ENCODE results near the gene RDH13. TPM values are rescaled to one million over a fixed set of nuclear protein-coding genes. Genes with fewer than 3 reads are reported as not detected.
"Not testable (repeated sequence)": the region's sequence is repeated elsewhere in the genome, so short reads cannot be mapped to it uniquely, and the experiment has no call there.

RDH13 gene
- polyA plus RNA-seq, 1 experiment, result 3.1 TPM

GRCh38 chr19:55028757-55029156, 34.2 kb downstream of the RDH13 start:
- ChIA-PET POLR2A (no interaction called here), CTCF (no interaction called here)
- no peak overlapping the region for H3K27ac ChIP-seq (ENCODE audit: low read depth, low read length)
- TF ChIP-seq CTCF (IDR thresholded peaks at IDR 0.05; ENCODE audit: low read depth, low read length), result no peak
- peaks cover 19% of the 10 kb centered on the region for H3K9me3 ChIP-seq (ENCODE audit: control insufficient read depth, insufficient read depth, low read length)
- DNase-seq (ENCODE audit: low read depth, low spot score), result no peak
- H3K27me3 ChIP-seq (ENCODE audit: control insufficient read depth, insufficient read depth, low read length), result no peaks in the 10 kb centered on the region
- H3K4me3 ChIP-seq (ENCODE audit: low read depth, low read length), result no peak overlapping the region

GRCh38 chr19:55027472-55028337, 35.2 kb downstream of the RDH13 start:
- POLR2A ChIA-PET, result no interaction called here
- H3K9me3 ChIP-seq (ENCODE audit: control insufficient read depth, insufficient read depth, low read length), result peaks cover 16% of the 10 kb centered on the region
- TF ChIP-seq CTCF (IDR thresholded peaks at IDR 0.05; ENCODE audit: low read depth, low read length), result no peak
- no peaks in the 10 kb centered on the region for H3K27me3 ChIP-seq (ENCODE audit: control insufficient read depth, insufficient read depth, low read length)
- H3K27ac ChIP-seq (ENCODE audit: low read depth, low read length), result no peak overlapping the region
- no peak for DNase-seq (ENCODE audit: low read depth, low spot score)
- CTCF ChIA-PET, result no interaction called here
- no peak overlapping the region for H3K4me3 ChIP-seq (ENCODE audit: low read depth, low read length)

- peaks cover 12% of the 10 kb centered on the region for H3K9me3 ChIP-seq (ENCODE audit: control insufficient read depth, insufficient read depth, low read length)
- H3K4me3 ChIP-seq (ENCODE audit: low read depth, low read length); DNase-seq (ENCODE audit: low read depth, low spot score); H3K27me3 ChIP-seq (ENCODE audit: control insufficient read depth, insufficient read depth, low read length); POLR2A ChIA-PET; CTCF ChIA-PET; H3K27ac ChIP-seq (ENCODE audit: low read depth, low read length): not testable (repeated sequence)
Observed at GRCh38 chr19:55027140-55027471, 35.8 kb downstream of the RDH13 start.

- no peak overlapping the region for H3K4me3 ChIP-seq (ENCODE audit: low read depth, low read length)
- H3K27me3 ChIP-seq (ENCODE audit: control insufficient read depth, insufficient read depth, low read length), result no peaks in the 10 kb centered on the region
- no peak overlapping the region for H3K27ac ChIP-seq (ENCODE audit: low read depth, low read length)
- no peak for DNase-seq (ENCODE audit: low read depth, low spot score)
- CTCF ChIA-PET, result no interaction called here
- no peak for TF ChIP-seq CTCF (IDR thresholded peaks at IDR 0.05; ENCODE audit: low read depth, low read length)
- peaks cover 10% of the 10 kb centered on the region for H3K9me3 ChIP-seq (ENCODE audit: control insufficient read depth, insufficient read depth, low read length)
- POLR2A ChIA-PET, result no interaction called here
Observed at GRCh38 chr19:55024111-55024510, 38.8 kb downstream of the RDH13 start.

- H3K27me3 ChIP-seq (ENCODE audit: control insufficient read depth, insufficient read depth, low read length); CTCF ChIA-PET; H3K27ac ChIP-seq (ENCODE audit: low read depth, low read length); POLR2A ChIA-PET; H3K4me3 ChIP-seq (ENCODE audit: low read depth, low read length); DNase-seq (ENCODE audit: low read depth, low spot score): not testable (repeated sequence)
- peaks cover 26% of the 10 kb centered on the region for H3K9me3 ChIP-seq (ENCODE audit: control insufficient read depth, insufficient read depth, low read length)
Observed at GRCh38 chr19:55020351-55020750, 42.6 kb downstream of the RDH13 start.

GRCh38 chr19:55018633-55019032, 44.3 kb downstream of the RDH13 start:
- ChIA-PET POLR2A (no interaction called here), CTCF (interaction anchor here (0.6 kb wide), 1 partner anchor 1215 kb away, joined by 6 read pairs; no protein-coding TSS in a partner anchor)
- Histone ChIP-seq H3K27ac (ENCODE audit: low read depth, low read length) (no peak overlapping the region), H3K4me3 (ENCODE audit: low read depth, low read length) (no peak overlapping the region), H3K27me3 (ENCODE audit: control insufficient read depth, insufficient read depth, low read length) (no peaks in the 10 kb centered on the region), H3K9me3 (ENCODE audit: control insufficient read depth, insufficient read depth, low read length) (peaks cover 34% of the 10 kb centered on the region)
- no peak for TF ChIP-seq CTCF (IDR thresholded peaks at IDR 0.05; ENCODE audit: low read depth, low read length)
- DNase-seq (ENCODE audit: low read depth, low spot score), result no peak
